Liver (tissue), 3 donors: ENCODE data around the gene SMAP1.

ENCODE experiments used
- EGR1 ChIP-seq, 2 donors: IDR thresholded peaks; 2 replicates each; pipeline ENCODE4 v1.6.1; 2016 to 2018; ENCODE audit warnings: antibody characterized with exemption in 2 of 2, low read depth in 2 of 2
- FOXA1 ChIP-seq: IDR thresholded peaks from 2 replicates; pipeline ENCODE4 v1.6.1; 2016; ENCODE audit warnings: antibody characterized with exemption
- JUND ChIP-seq, 2 donors: IDR thresholded peaks; 2 replicates each; pipeline ENCODE4 v1.6.1; 2016; ENCODE audit warnings: antibody characterized with exemption in 2 of 2
- RAD21 ChIP-seq, 2 donors: IDR thresholded peaks; 2 replicates each; pipeline ENCODE4 v1.6.1; 2016; ENCODE audit warnings: antibody characterized with exemption in 2 of 2, mild to moderate bottlenecking in 2 of 2
- SP1 ChIP-seq: IDR thresholded peaks from 2 replicates; pipeline ENCODE4 v1.6.1; 2018; ENCODE audit warnings: antibody characterized with exemption, mild to moderate bottlenecking
- TAF1 ChIP-seq: conservative IDR thresholded peaks from 2 replicates; pipeline ENCODE4 v1.6.1; 2016; ENCODE audit warnings: antibody characterized with exemption, mild to moderate bottlenecking
- TF ChIP-seq, protein P1 (sequence below): IDR thresholded peaks from 2 replicates; pipeline ENCODE4 v1.6.1; 2016; ENCODE audit warnings: antibody characterized with exemption
- TF ChIP-seq, protein P2 (sequence below): fragments of 150-350 bp; IDR thresholded peaks from 2 replicates; pipeline ENCODE4 v1.5.1; 2017; ENCODE audit warnings: improper control_type of control experiment, low read depth, low read length; ENCODE audit not compliant: missing input control
- TF ChIP-seq, protein P3 (sequence below): IDR thresholded peaks from 2 replicates; pipeline ENCODE4 v1.6.1; 2016; ENCODE audit warnings: antibody characterized with exemption, mild to moderate bottlenecking
- donor health status: healthy.
- donor health status: healthy.

DNA sequence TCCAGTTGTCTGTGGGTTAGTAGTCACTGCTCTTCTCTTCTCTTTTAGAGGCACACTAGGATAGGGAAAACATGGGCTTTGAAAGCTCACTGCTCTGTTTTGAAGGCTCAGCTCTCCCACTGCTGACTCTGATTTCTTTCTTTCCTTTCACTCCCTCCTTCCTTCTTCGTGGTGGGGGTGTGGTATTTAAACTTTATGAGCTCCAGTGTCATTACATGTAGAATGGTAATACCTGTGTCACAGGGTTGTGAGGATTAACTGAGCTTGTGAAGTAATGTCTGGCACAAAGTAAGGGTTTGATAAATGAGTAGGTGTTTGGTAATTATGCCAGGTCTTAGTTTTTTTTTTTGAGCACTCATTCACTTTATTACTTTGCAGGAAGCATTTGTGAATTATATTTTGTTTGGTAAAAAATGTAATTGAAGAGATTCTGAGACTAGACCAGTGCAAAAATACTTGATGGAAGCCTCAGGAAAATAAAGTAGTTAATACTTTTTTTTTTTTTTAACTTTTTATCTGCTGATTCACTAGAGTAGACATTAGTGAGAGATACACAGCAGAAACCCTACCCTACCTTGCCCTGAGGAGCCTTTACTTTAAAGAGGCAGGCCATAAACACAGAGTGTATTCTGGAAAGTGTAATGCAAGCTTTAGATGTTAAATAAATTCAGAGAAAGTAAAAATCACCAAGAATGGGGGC lies 17.3 kb downstream of the SMAP1 start:
- TF ChIP-seq, protein P1, sequence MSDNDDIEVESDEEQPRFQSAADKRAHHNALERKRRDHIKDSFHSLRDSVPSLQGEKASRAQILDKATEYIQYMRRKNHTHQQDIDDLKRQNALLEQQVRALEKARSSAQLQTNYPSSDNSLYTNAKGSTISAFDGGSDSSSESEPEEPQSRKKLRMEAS, result no peak
- TF ChIP-seq, protein P2, sequence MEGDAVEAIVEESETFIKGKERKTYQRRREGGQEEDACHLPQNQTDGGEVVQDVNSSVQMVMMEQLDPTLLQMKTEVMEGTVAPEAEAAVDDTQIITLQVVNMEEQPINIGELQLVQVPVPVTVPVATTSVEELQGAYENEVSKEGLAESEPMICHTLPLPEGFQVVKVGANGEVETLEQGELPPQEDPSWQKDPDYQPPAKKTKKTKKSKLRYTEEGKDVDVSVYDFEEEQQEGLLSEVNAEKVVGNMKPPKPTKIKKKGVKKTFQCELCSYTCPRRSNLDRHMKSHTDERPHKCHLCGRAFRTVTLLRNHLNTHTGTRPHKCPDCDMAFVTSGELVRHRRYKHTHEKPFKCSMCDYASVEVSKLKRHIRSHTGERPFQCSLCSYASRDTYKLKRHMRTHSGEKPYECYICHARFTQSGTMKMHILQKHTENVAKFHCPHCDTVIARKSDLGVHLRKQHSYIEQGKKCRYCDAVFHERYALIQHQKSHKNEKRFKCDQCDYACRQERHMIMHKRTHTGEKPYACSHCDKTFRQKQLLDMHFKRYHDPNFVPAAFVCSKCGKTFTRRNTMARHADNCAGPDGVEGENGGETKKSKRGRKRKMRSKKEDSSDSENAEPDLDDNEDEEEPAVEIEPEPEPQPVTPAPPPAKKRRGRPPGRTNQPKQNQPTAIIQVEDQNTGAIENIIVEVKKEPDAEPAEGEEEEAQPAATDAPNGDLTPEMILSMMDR, result no peak
- TF ChIP-seq RAD21 (IDR thresholded peaks at IDR 0.05) (no peak), FOXA1 (no peak), JUND (IDR thresholded peaks at IDR 0.05) (no peak), TAF1 (no peak), SP1 (no peak), EGR1 (IDR thresholded peaks at IDR 0.05; ENCODE audit: low read depth in 2 of 2) (no peak)
- TF ChIP-seq, protein P3, sequence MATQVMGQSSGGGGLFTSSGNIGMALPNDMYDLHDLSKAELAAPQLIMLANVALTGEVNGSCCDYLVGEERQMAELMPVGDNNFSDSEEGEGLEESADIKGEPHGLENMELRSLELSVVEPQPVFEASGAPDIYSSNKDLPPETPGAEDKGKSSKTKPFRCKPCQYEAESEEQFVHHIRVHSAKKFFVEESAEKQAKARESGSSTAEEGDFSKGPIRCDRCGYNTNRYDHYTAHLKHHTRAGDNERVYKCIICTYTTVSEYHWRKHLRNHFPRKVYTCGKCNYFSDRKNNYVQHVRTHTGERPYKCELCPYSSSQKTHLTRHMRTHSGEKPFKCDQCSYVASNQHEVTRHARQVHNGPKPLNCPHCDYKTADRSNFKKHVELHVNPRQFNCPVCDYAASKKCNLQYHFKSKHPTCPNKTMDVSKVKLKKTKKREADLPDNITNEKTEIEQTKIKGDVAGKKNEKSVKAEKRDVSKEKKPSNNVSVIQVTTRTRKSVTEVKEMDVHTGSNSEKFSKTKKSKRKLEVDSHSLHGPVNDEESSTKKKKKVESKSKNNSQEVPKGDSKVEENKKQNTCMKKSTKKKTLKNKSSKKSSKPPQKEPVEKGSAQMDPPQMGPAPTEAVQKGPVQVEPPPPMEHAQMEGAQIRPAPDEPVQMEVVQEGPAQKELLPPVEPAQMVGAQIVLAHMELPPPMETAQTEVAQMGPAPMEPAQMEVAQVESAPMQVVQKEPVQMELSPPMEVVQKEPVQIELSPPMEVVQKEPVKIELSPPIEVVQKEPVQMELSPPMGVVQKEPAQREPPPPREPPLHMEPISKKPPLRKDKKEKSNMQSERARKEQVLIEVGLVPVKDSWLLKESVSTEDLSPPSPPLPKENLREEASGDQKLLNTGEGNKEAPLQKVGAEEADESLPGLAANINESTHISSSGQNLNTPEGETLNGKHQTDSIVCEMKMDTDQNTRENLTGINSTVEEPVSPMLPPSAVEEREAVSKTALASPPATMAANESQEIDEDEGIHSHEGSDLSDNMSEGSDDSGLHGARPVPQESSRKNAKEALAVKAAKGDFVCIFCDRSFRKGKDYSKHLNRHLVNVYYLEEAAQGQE, result no peak
